ENCODE measurements around the gene PNN.
"Not testable (repeated sequence)": the region's sequence is repeated elsewhere in the genome, so short reads cannot be mapped to it uniquely, and the experiment has no call there.

Gene PNN

DNA sequence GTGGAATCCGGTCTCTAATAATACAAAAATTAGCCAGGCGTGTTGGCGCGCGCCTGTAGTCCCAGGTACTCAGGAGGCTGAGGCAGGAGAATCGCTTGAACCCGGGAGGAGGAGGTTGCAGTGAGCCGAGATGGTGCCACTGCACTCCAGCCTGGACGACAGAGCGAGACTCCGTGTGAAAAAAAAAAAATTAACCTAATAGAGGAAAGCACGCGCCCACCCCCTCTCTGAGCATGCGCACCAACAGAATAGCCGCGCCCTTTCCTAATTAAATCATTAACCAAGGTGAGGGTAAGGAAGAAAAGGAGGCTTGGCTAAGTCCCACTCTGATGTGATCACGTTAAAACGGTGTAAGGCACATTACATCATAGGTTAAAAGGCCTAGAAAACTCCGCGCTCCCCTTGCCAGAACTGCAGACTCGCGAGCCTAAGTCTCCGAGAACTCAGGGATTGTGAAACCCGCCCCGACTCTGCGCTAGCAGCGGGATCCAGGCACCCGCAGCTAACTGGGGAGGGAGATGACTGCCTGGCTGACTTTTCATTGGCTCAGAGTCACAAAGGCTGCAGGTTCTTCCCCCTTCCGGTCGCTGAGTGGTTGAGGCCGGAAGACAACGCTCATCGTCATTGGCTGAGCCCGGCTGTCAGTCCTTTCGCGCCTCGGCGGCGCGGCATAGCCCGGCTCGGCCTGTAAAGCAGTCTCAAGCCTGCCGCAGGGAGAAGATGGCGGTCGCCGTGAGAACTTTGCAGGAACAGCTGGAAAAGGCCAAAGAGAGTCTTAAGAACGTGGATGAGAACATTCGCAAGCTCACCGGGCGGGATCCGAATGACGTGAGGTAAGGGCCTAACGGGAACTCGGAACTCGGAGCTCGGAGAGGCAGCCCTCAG is at the start of gene PNN:
PNN (plus strand) TSS at position 695 of the 885 bp plus-strand sequence; CDS start at position 721, 26 bp downstream.
- peaks cover 22 to 27% of the 10 kb centered on the region in 2 donors for H3K36me3 ChIP-seq (ENCODE audit: control insufficient read depth in 2 of 2, insufficient read depth in 2 of 2, low read length in 2 of 2)
- no peaks in the 10 kb centered on the region for H3K9me3 ChIP-seq (ENCODE audit: control insufficient read depth in 2 of 2, low read length in 2 of 2)
- H3K27me3 ChIP-seq (ENCODE audit: control insufficient read depth in 2 of 2, insufficient read depth in 2 of 2, low read length in 2 of 2), result no peaks in the 10 kb centered on the region
- H3K4me3 ChIP-seq (ENCODE audit: low read length in 2 of 2), result peak within 1 kb of the TSS; percentile 96 to 99
- peaks cover 7 to 8% of the 10 kb centered on the region in 2 donors for H3K4me1 ChIP-seq (ENCODE audit: control insufficient read depth in 2 of 2, insufficient read depth in 2 of 2, low read length in 2 of 2)
- peak within 1 kb of the TSS; percentile 94 to 96 for H3K27ac ChIP-seq (ENCODE audit: low read depth in 2 of 2, low read length in 2 of 2)
- H3K9ac ChIP-seq (ENCODE audit: low read depth in 1 of 2, low read length in 2 of 2), result peak within 1 kb of the TSS; percentile 96 to 99

DNA sequence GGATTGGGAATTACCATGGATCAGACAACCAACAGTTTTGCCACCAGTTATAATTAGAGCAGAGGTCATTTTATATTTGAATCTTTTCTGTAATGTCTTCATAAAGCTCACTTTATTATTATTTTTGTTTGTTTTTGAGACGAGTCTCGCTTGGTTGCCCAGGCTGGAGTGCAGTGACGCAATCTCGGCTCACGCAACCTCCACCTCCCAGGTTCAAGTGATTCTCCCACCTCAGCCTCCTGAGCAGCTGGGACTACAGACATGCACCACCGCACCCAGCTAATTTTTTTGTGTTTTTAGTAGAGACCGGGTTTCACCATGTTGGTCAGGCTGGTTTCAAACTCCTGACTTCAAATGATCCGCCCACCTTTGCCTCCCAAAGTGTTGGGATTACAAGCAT is 37.2 kb upstream of the PNN start:
- H3K9me3 ChIP-seq (ENCODE audit: control insufficient read depth in 2 of 2, low read length in 2 of 2); H3K9ac ChIP-seq (ENCODE audit: low read depth in 1 of 2, low read length in 2 of 2); H3K27ac ChIP-seq (ENCODE audit: low read depth in 2 of 2, low read length in 2 of 2); H3K27me3 ChIP-seq (ENCODE audit: control insufficient read depth in 2 of 2, insufficient read depth in 2 of 2, low read length in 2 of 2); H3K4me3 ChIP-seq (ENCODE audit: low read length in 2 of 2); H3K4me1 ChIP-seq (ENCODE audit: control insufficient read depth in 2 of 2, insufficient read depth in 2 of 2, low read length in 2 of 2): not testable (repeated sequence)
- H3K36me3 ChIP-seq (ENCODE audit: control insufficient read depth in 2 of 2, insufficient read depth in 2 of 2, low read length in 2 of 2), result peaks cover 11 to 25% of the 10 kb centered on the region in 2 donors

DNA sequence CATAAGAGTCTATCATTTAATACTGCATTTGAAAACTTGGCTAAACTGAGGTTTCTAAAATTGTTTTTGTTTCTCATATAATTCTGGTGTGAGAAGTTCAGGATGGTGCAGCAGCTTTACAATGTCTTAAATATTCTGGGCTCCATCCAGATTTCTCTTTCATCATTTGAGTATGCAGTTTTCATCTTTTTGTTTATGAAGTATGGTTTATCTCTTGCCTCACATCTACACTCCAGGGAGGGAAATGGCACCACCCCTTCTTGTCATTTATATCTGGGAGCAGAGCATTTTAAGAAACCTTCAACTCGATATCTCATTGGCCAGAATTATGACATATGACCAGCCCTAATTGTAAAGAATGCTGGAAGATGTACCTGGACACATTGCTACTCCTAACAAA is 36.6 kb upstream of the PNN start:
- no peaks in the 10 kb centered on the region for H3K27me3 ChIP-seq (ENCODE audit: control insufficient read depth in 2 of 2, insufficient read depth in 2 of 2, low read length in 2 of 2)
- no peak overlapping the region for H3K27ac ChIP-seq (ENCODE audit: low read depth in 2 of 2, low read length in 2 of 2)
- H3K36me3 ChIP-seq (ENCODE audit: control insufficient read depth in 2 of 2, insufficient read depth in 2 of 2, low read length in 2 of 2), result peaks cover 11 to 25% of the 10 kb centered on the region in 2 donors
- H3K4me1 ChIP-seq (ENCODE audit: control insufficient read depth in 2 of 2, insufficient read depth in 2 of 2, low read length in 2 of 2), result no peaks in the 10 kb centered on the region
- H3K9me3 ChIP-seq (ENCODE audit: control insufficient read depth in 2 of 2, low read length in 2 of 2), result no peaks in the 10 kb centered on the region
- H3K9ac ChIP-seq (ENCODE audit: low read depth in 1 of 2, low read length in 2 of 2), result no peak overlapping the region
- H3K4me3 ChIP-seq (ENCODE audit: low read length in 2 of 2), result no peak overlapping the region

DNA sequence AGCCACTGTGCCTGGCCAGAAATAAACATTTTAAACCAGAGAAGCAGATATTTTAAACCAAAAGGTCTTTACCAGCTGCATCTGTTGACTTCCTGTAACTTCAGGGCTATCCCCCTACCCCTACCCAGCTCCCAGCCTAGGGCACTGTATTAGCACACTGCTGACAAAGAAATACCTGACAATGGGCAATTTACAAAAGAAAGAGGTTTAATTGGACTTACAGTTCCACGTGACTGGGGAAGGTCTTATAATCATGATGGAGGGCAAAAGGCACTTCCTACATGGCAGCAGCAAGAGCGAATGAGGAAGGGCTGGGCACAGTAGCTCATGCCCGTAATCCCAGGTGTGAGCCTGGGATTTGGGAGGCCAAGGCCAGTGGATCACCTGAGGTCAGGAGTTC is 34.9 kb upstream of the PNN start:
- H3K36me3 ChIP-seq (ENCODE audit: control insufficient read depth in 2 of 2, insufficient read depth in 2 of 2, low read length in 2 of 2), result peaks cover 11 to 14% of the 10 kb centered on the region in 2 donors

DNA sequence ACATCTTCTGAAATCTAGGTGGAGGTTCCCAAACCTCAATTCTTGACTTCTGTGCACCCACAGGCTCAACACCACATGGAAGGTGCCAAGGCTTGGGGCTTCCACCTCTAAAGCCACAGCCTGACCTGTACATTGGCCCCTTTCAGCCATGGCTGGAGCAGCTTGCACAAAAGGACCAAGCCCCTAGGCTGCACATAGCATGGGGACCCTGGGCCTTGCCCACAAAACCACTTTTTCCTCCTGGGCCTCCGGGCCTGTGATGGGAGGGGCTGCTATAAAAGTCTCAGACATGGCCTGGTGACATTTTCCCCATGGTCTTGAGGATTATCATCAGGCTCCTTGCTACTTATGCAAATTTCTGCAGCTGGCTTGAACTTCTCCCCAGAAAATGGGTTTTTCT is 33.4 kb upstream of the PNN start:
- H3K9me3 ChIP-seq (ENCODE audit: control insufficient read depth in 2 of 2, low read length in 2 of 2); H3K9ac ChIP-seq (ENCODE audit: low read depth in 1 of 2, low read length in 2 of 2); H3K36me3 ChIP-seq (ENCODE audit: control insufficient read depth in 2 of 2, insufficient read depth in 2 of 2, low read length in 2 of 2); H3K4me3 ChIP-seq (ENCODE audit: low read length in 2 of 2); H3K27me3 ChIP-seq (ENCODE audit: control insufficient read depth in 2 of 2, insufficient read depth in 2 of 2, low read length in 2 of 2); H3K27ac ChIP-seq (ENCODE audit: low read depth in 2 of 2, low read length in 2 of 2); H3K4me1 ChIP-seq (ENCODE audit: control insufficient read depth in 2 of 2, insufficient read depth in 2 of 2, low read length in 2 of 2): not testable (repeated sequence)

More for the DNA sequence above, 34.9 kb upstream of the PNN start:
- Histone ChIP-seq H3K4me1 (ENCODE audit: control insufficient read depth in 2 of 2, insufficient read depth in 2 of 2, low read length in 2 of 2) (no peaks in the 10 kb centered on the region), H3K4me3 (ENCODE audit: low read length in 2 of 2) (no peak overlapping the region), H3K9ac (ENCODE audit: low read depth in 1 of 2, low read length in 2 of 2) (no peak overlapping the region), H3K9me3 (ENCODE audit: control insufficient read depth in 2 of 2, low read length in 2 of 2) (no peaks in the 10 kb centered on the region), H3K27me3 (ENCODE audit: control insufficient read depth in 2 of 2, insufficient read depth in 2 of 2, low read length in 2 of 2) (no peaks in the 10 kb centered on the region), H3K27ac (ENCODE audit: low read depth in 2 of 2, low read length in 2 of 2) (no peak overlapping the region)

DNA sequence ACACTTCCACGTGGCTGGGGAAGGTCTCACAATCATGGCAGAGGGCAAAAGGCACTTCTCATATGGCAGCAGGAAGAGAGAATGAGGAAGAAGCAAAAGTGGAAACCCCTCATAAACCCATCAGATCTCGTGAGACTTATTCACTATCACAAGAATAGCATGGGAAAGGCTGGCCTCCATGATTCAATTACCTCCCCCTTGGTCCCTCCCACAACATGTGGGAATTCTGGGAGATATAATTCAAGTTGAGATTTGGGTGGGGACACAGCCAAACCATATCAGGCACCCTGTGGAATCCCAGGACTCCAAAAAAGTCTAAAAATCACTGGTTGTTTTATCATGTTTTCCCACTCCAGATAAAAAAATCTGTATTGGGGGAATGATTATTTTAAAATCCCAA is 31.8 kb upstream of the PNN start:
- H3K36me3 ChIP-seq (ENCODE audit: control insufficient read depth in 2 of 2, insufficient read depth in 2 of 2, low read length in 2 of 2), result not testable (repeated sequence)

DNA sequence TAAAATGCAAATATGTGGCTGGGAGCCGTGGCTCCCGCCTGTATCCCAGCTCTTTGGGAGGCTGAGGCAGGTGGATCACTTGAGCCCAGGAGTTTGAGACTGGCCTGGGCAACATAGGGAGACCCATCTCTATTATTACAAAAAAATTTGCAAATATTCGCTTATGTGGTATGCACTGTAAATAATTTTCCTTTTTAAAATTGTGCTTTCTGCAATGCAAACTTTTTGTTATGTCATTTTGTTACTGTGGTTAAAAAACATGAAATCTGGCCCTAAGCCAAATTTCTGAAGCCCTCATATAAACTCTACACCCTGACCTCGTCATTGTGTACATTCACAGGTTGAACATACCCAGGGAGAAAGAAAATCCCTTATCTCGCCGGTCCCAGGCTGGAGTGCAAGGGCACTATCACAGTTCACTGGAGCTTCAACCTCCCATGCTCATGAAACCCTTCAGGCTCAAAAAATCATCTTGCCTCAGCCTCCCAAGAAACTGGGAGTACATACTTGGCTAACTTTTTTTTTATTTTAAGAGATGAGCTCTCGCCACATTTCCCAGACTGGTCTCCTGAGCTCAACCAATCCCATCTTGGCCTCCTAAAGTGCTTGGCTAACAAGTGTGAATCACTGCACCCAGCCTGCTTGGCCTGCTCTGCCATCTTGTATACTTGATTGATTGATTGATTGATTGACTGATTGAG is 29.6 kb upstream of the PNN start:
- no peaks in the 10 kb centered on the region for H3K27me3 ChIP-seq (ENCODE audit: control insufficient read depth in 2 of 2, insufficient read depth in 2 of 2, low read length in 2 of 2)

More for the DNA sequence above, 31.8 kb upstream of the PNN start:
- not testable (repeated sequence) for H3K4me3 ChIP-seq (ENCODE audit: low read length in 2 of 2); H3K9ac ChIP-seq (ENCODE audit: low read depth in 1 of 2, low read length in 2 of 2); H3K4me1 ChIP-seq (ENCODE audit: control insufficient read depth in 2 of 2, insufficient read depth in 2 of 2, low read length in 2 of 2); H3K9me3 ChIP-seq (ENCODE audit: control insufficient read depth in 2 of 2, low read length in 2 of 2); H3K27ac ChIP-seq (ENCODE audit: low read depth in 2 of 2, low read length in 2 of 2); H3K27me3 ChIP-seq (ENCODE audit: control insufficient read depth in 2 of 2, insufficient read depth in 2 of 2, low read length in 2 of 2)

DNA sequence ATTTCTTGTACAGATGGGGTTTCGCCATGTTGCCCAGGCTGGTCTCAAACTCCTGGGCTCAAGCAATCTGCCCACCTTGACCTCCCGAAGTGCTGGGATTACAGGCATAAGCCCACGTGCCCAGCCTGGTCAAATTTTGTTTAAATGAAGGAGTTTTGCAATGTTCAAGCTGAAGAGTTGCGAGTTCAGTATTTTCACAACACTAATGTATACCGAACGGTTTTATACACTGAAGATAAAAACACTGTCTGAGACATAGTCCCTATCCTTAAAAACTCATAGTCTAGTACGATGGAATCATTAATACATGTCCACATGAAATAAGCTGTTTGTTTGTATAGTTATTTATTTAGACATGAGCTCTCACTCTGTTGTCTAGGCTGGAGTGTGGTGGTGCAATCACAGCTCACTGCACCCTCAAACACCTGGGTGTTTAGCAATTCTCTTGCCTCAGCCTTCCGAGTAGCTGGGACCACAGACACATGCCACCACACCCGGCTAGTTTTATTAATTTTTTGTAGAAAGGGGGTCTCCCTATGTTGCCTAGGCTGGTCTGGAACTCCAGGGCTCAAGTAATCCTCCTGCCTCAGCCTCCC is 20.4 kb upstream of the PNN start:
- Histone ChIP-seq H3K9ac (ENCODE audit: low read depth in 1 of 2, low read length in 2 of 2) (no peak overlapping the region), H3K27ac (ENCODE audit: low read depth in 2 of 2, low read length in 2 of 2) (no peak overlapping the region), H3K4me1 (ENCODE audit: control insufficient read depth in 2 of 2, insufficient read depth in 2 of 2, low read length in 2 of 2) (no peaks in the 10 kb centered on the region), H3K4me3 (ENCODE audit: low read length in 2 of 2) (no peak overlapping the region), H3K36me3 (ENCODE audit: control insufficient read depth in 2 of 2, insufficient read depth in 2 of 2, low read length in 2 of 2) (peaks cover 16 to 34% of the 10 kb centered on the region in 2 donors), H3K27me3 (ENCODE audit: control insufficient read depth in 2 of 2, insufficient read depth in 2 of 2, low read length in 2 of 2) (no peaks in the 10 kb centered on the region), H3K9me3 (ENCODE audit: control insufficient read depth in 2 of 2, low read length in 2 of 2) (no peaks in the 10 kb centered on the region)

More for the DNA sequence above, 29.6 kb upstream of the PNN start:
- Histone ChIP-seq H3K9ac (ENCODE audit: low read depth in 1 of 2, low read length in 2 of 2) (no peak overlapping the region), H3K9me3 (ENCODE audit: control insufficient read depth in 2 of 2, low read length in 2 of 2) (no peaks in the 10 kb centered on the region), H3K27ac (ENCODE audit: low read depth in 2 of 2, low read length in 2 of 2) (no peak overlapping the region), H3K4me3 (ENCODE audit: low read length in 2 of 2) (no peak overlapping the region), H3K36me3 (ENCODE audit: control insufficient read depth in 2 of 2, insufficient read depth in 2 of 2, low read length in 2 of 2) (peaks cover 20% of the 10 kb centered on the region in 2 donors), H3K4me1 (ENCODE audit: control insufficient read depth in 2 of 2, insufficient read depth in 2 of 2, low read length in 2 of 2) (no peaks in the 10 kb centered on the region)

DNA sequence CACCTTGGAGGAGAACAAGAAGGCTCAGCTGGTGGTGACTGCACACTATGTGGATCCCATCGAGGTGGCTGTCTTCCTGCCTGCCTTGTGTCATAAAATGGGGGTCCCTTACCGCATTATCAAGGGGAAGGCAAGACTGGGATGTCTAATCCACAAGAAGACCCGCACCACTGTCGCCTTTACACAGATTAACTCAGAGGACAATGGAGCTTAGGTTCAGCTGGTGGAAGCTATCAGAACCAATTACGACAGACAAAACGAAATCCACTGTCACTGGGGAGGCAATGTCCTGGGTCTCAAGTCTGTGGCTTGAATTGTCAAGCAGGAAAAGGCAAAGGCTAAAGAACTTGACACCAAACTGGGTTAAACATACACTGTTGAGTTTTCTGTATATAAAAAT is 17.6 kb upstream of the PNN start:
- H3K36me3 ChIP-seq (ENCODE audit: control insufficient read depth in 2 of 2, insufficient read depth in 2 of 2, low read length in 2 of 2), result peaks cover 21 to 47% of the 10 kb centered on the region in 2 donors
- H3K4me3 ChIP-seq (ENCODE audit: low read length in 2 of 2), result no peak overlapping the region
- no peaks in the 10 kb centered on the region for H3K9me3 ChIP-seq (ENCODE audit: control insufficient read depth in 2 of 2, low read length in 2 of 2)
- no peak overlapping the region for H3K9ac ChIP-seq (ENCODE audit: low read depth in 1 of 2, low read length in 2 of 2)
- H3K27me3 ChIP-seq (ENCODE audit: control insufficient read depth in 2 of 2, insufficient read depth in 2 of 2, low read length in 2 of 2), result no peaks in the 10 kb centered on the region
- H3K4me1 ChIP-seq (ENCODE audit: control insufficient read depth in 2 of 2, insufficient read depth in 2 of 2, low read length in 2 of 2), result no peaks in the 10 kb centered on the region
- no peak overlapping the region for H3K27ac ChIP-seq (ENCODE audit: low read depth in 2 of 2, low read length in 2 of 2)

All from mucosa of rectum (tissue), 2 donors.